IPS-NIHi7 (cell line): ENCODE results near the gene STX2.
A peak's percentile ranks its signal among the peaks of the same experiment; 100 is the strongest.
"Not testable (repeated sequence)": the region's sequence is repeated elsewhere in the genome, so short reads cannot be mapped to it uniquely, and the experiment has no call there.

ENCODE experiments used
- DNase-seq: peaks from one replicate; pipeline ENCODE4 v3.0.0; 2012; ENCODE audit warnings: mixed read lengths; ENCODE audit errors: extremely low spot score

STX2 gene

GRCh38 chr12:130838951-130839769 is at the start of gene STX2:
Gene STX2 (minus strand): TSS chr12:130839250. CDS start chr12:130839099, 151 bp downstream.
- DNase-seq, result peak; percentile 92

- not testable (repeated sequence) for DNase-seq
Observed at GRCh38 chr12:130887190-130887589, 48.1 kb upstream of the STX2 start.

GRCh38 chr12:130881548-130881947 is 42.5 kb upstream of the STX2 start:
- DNase-seq, result no peak

GRCh38 chr12:130881046-130881445 is 42.0 kb upstream of the STX2 start:
- no peak for DNase-seq

- no peak for DNase-seq
Observed at GRCh38 chr12:130880411-130880885, 41.4 kb upstream of the STX2 start.

- DNase-seq, result no peak
Observed at GRCh38 chr12:130879781-130880389, 40.8 kb upstream of the STX2 start.

- DNase-seq, result peak; percentile 15
Observed at GRCh38 chr12:130879212-130879686, 40.2 kb upstream of the STX2 start.

GRCh38 chr12:130878193-130879185 is 39.4 kb upstream of the STX2 start:
- DNase-seq, result peak; percentile 18

- no peak for DNase-seq
Observed at GRCh38 chr12:130877333-130877732, 38.3 kb upstream of the STX2 start.

- DNase-seq, result no peak
Observed at GRCh38 chr12:130876758-130877157, 37.7 kb upstream of the STX2 start.

- DNase-seq, result no peak
Observed at GRCh38 chr12:130876297-130876696, 37.2 kb upstream of the STX2 start.

GRCh38 chr12:130875708-130876107 is 36.7 kb upstream of the STX2 start:
- not testable (repeated sequence) for DNase-seq

- no peak for DNase-seq
Observed at GRCh38 chr12:130875193-130875592, 36.1 kb upstream of the STX2 start.

GRCh38 chr12:130874696-130875095 is 35.6 kb upstream of the STX2 start:
- DNase-seq, result no peak

GRCh38 chr12:130873825-130874224 is 34.8 kb upstream of the STX2 start:
- no peak for DNase-seq

GRCh38 chr12:130873106-130873795 is 34.2 kb upstream of the STX2 start:
- no peak for DNase-seq

GRCh38 chr12:130872179-130873096 is 33.4 kb upstream of the STX2 start:
- DNase-seq, result peak; percentile 40

- DNase-seq, result peak; percentile 97
Observed at GRCh38 chr12:130871286-130872178, 32.5 kb upstream of the STX2 start, which contains the start of gene RAN. Gene RAN (plus strand): TSS chr12:130872066. CDS start chr12:130872594, 528 bp downstream.
